H9 (cell line): Measurements from ENCODE around the gene AIG1. TPM values are rescaled to one million over a fixed set of nuclear protein-coding genes. Genes with fewer than 3 reads are reported as not detected.

Experiments
- DNase-seq: peaks from one replicate; pipeline ENCODE4 v3.0.0-alpha.2; 2017
- H2AFZ ChIP-seq: one replicate; pipeline ENCODE4 v1.6.1; 2013; ENCODE audit warnings: mild to moderate bottlenecking, low read length, control low read depth, moderate library complexity
- H2AK5ac ChIP-seq: 2 replicates; pipeline ENCODE4 v1.6.1; 2013; ENCODE audit warnings: low read length, control low read depth, mixed read lengths; ENCODE audit not compliant: insufficient read length
- H2BK120ac ChIP-seq: one replicate; pipeline ENCODE4 v1.6.1; 2013; ENCODE audit warnings: low read depth, mild to moderate bottlenecking, low read length, control low read depth, inconsistent platforms; ENCODE audit not compliant: poor library complexity, severe bottlenecking
- H2BK12ac ChIP-seq: 2 replicates; pipeline ENCODE4 v1.6.1; 2013; ENCODE audit warnings: low read length, control low read depth, mixed read lengths, low read depth; ENCODE audit not compliant: insufficient read length
- H2BK15ac ChIP-seq: 2 replicates; pipeline ENCODE4 v1.6.1; 2013; ENCODE audit warnings: low read depth, low read length, control low read depth
- H2BK20ac ChIP-seq: one replicate; pipeline ENCODE4 v1.6.1; 2013; ENCODE audit warnings: low read depth, mild to moderate bottlenecking, low read length, control low read depth, inconsistent platforms; ENCODE audit not compliant: poor library complexity, severe bottlenecking
- H2BK5ac ChIP-seq: 2 replicates; pipeline ENCODE4 v1.6.1; 2013; ENCODE audit warnings: low read length, control low read depth, mixed read lengths; ENCODE audit not compliant: insufficient read length
- H3K14ac ChIP-seq: 2 replicates; pipeline ENCODE4 v1.6.1; 2013; ENCODE audit warnings: low read length, control low read depth; ENCODE audit not compliant: insufficient read depth
- H3K18ac ChIP-seq: 2 replicates; pipeline ENCODE4 v1.6.1; 2013; ENCODE audit warnings: low read depth, mild to moderate bottlenecking, mixed read lengths, low read length, control low read depth; ENCODE audit not compliant: insufficient read length
- H3K23ac ChIP-seq: 2 replicates; pipeline ENCODE4 v1.6.1; 2013; ENCODE audit warnings: low read length, control low read depth, mixed read lengths, low read depth; ENCODE audit not compliant: insufficient read length
- H3K23me2 ChIP-seq: 2 replicates; pipeline ENCODE4 v1.6.1; 2013; ENCODE audit warnings: low read depth, mild to moderate bottlenecking, mixed read lengths, low read length, control low read depth; ENCODE audit not compliant: insufficient read length, poor library complexity, severe bottlenecking
- H3K27ac ChIP-seq: 2 replicates; pipeline ENCODE4 v1.5.1; 2013; ENCODE audit warnings: low read length, control low read depth, mixed read lengths, low read depth; ENCODE audit not compliant: insufficient read length
- H3K27me3 ChIP-seq: 2 replicates; pipeline ENCODE4 v1.6.1; 2013; ENCODE audit warnings: low read length, control low read depth, inconsistent platforms; ENCODE audit not compliant: insufficient read depth
- H3K4ac ChIP-seq: 2 replicates; pipeline ENCODE4 v1.6.1; 2013; ENCODE audit warnings: low read depth, mild to moderate bottlenecking, control low read depth, inconsistent platforms, low read length, moderate library complexity
- H3K4me1 ChIP-seq: 2 replicates; pipeline ENCODE4 v1.6.1; 2013; ENCODE audit warnings: low read length, control low read depth, inconsistent platforms; ENCODE audit not compliant: insufficient read depth
- H3K4me2 ChIP-seq: 2 replicates; pipeline ENCODE4 v1.6.1; 2013; ENCODE audit warnings: low read length, control low read depth, mixed read lengths; ENCODE audit not compliant: insufficient read length, insufficient read depth
- H3K56ac ChIP-seq: 2 replicates; pipeline ENCODE4 v1.6.1; 2013; ENCODE audit warnings: low read depth, mild to moderate bottlenecking, mixed read lengths, low read length, control low read depth; ENCODE audit not compliant: insufficient read length
- H3K79me1 ChIP-seq: 2 replicates; pipeline ENCODE4 v1.6.1; 2013; ENCODE audit warnings: low read depth, mild to moderate bottlenecking, moderate library complexity, low read length, control low read depth, inconsistent platforms; ENCODE audit not compliant: insufficient read depth, poor library complexity, severe bottlenecking
- H3K79me2 ChIP-seq: 2 replicates; pipeline ENCODE4 v1.6.1; 2013; ENCODE audit warnings: low read length, control low read depth, inconsistent platforms; ENCODE audit not compliant: insufficient read depth
- H3K9ac ChIP-seq: 2 replicates; pipeline ENCODE4 v1.6.1; 2013; ENCODE audit warnings: low read length, control low read depth, mixed read lengths; ENCODE audit not compliant: insufficient read length; ENCODE audit errors: extremely low read depth
- H3K9me3 ChIP-seq: one replicate; pipeline ENCODE4 v1.6.1; 2013; ENCODE audit warnings: low read depth, low read length, inconsistent platforms; ENCODE audit not compliant: control insufficient read depth
- H3T11ph ChIP-seq: one replicate; pipeline ENCODE4 v1.6.1; 2013; ENCODE audit warnings: mild to moderate bottlenecking, low read length, control low read depth, inconsistent platforms
- H4K20me1 ChIP-seq: one replicate; pipeline ENCODE4 v1.6.1; 2013; ENCODE audit not compliant: control insufficient read depth, insufficient read length, insufficient read depth
- H4K5ac ChIP-seq: 2 replicates; pipeline ENCODE4 v1.6.1; 2013; ENCODE audit warnings: low read depth, mild to moderate bottlenecking, mixed read lengths, low read length, control low read depth; ENCODE audit not compliant: insufficient read length
- H4K8ac ChIP-seq: replicated peaks from 2 replicates; pipeline ENCODE4 v1.6.1; 2013; ENCODE audit warnings: low read length, control low read depth, mixed read lengths, low read depth; ENCODE audit not compliant: insufficient read length
- H4K91ac ChIP-seq: 2 replicates; pipeline ENCODE4 v1.6.1; 2013; ENCODE audit warnings: low read depth, mild to moderate bottlenecking, moderate library complexity, mixed read lengths, low read length, control low read depth; ENCODE audit not compliant: insufficient read length
- H3K27ac Mint-ChIP-seq, 3 experiments: 2 replicates in 2 of 3; 3 replicates in 1 of 3; pipeline ENCODE4 v1.8.0; 2020 to 2021; ENCODE audit warnings: mixed read lengths in 3 of 3, mild to moderate bottlenecking in 1 of 3, moderate library complexity in 1 of 3
- H3K27me3 Mint-ChIP-seq: 2 replicates; pipeline ENCODE4 v1.8.0; 2021; ENCODE audit warnings: low read depth, mild to moderate bottlenecking, moderate library complexity, mixed read lengths
- H3K36me3 Mint-ChIP-seq, 3 experiments: 2 replicates in 2 of 3; 3 replicates in 1 of 3; pipeline ENCODE4 v1.8.0; 2020 to 2021; ENCODE audit warnings: low read depth in 3 of 3, mixed read lengths in 3 of 3; ENCODE audit not compliant: insufficient read depth in 1 of 3
- H3K4me1 Mint-ChIP-seq, 2 experiments: 2 replicates each; pipeline ENCODE4 v1.8.0; 2020; ENCODE audit warnings: mixed read lengths in 2 of 2
- H3K4me3 Mint-ChIP-seq, 2 experiments: 2 replicates in 1 of 2; 3 replicates in 1 of 2; pipeline ENCODE4 v1.8.0; 2020 to 2021; ENCODE audit warnings: mild to moderate bottlenecking in 2 of 2, mixed read lengths in 2 of 2, moderate library complexity in 1 of 2
- H3K9me3 Mint-ChIP-seq, 2 experiments: 2 replicates in 1 of 2; 3 replicates in 1 of 2; pipeline ENCODE4 v1.8.0; 2020; ENCODE audit warnings: mild to moderate bottlenecking in 2 of 2, mixed read lengths in 2 of 2, moderate library complexity in 1 of 2
- WGBS: extraction: QIAGEN DNeasy Blood & Tissue Kit; methylation state at CpG from one replicate; pipeline ENCODE4 v1.1.7; 2013; ENCODE audit warnings: missing lambda C conversion rate, low lambda C conversion rate, mixed read lengths; ENCODE audit not compliant: insufficient read length; ENCODE audit errors: extremely low coverage; 5-methylcytosine and 5-hydroxymethylcytosine counted together
- total RNA-seq: library from RNA; stranded (reverse); gene quantifications from 2 replicates; pipeline ENCODE4 v1.2.1, GENCODE V29; 2021
- TF ChIP-seq, protein P1 (sequence below): fragments of 200-600 bp; sonication (generic); conservative IDR thresholded peaks from 3 replicates; pipeline ENCODE4 v1.8.0; 2021; ENCODE audit warnings: antibody characterized with exemption, mild to moderate bottlenecking

Gene AIG1
- total RNA-seq, 1 experiment from 2014 or later: 44.6 TPM

GRCh38 chr6:143174951-143175350, 114.3 kb downstream of the AIG1 start:
- H3K79me2 ChIP-seq: no peaks in the 10 kb centered on the region; the same call in 1 of the 2 replicates
- no peak overlapping the region for H4K91ac ChIP-seq
- H3T11ph ChIP-seq: no peak overlapping the region
- H2BK15ac ChIP-seq: no peak overlapping the region
- no peak overlapping the region for H2AFZ ChIP-seq
- no CpG with 5 or more reads among the region's 1 CpG for WGBS
- H3K27ac Mint-ChIP-seq: no peak overlapping the region
- no peaks in the 10 kb centered on the region for H3K9me3 ChIP-seq
- H3K23ac ChIP-seq: no peak overlapping the region
- peaks cover 15 to 18% of the 10 kb centered on the region in 2 experiments for H3K9me3 Mint-ChIP-seq
- H4K8ac ChIP-seq: no peak overlapping the region
- no peak overlapping the region for H2BK120ac ChIP-seq
- H4K5ac ChIP-seq: no peak overlapping the region
- TF ChIP-seq, protein P1, sequence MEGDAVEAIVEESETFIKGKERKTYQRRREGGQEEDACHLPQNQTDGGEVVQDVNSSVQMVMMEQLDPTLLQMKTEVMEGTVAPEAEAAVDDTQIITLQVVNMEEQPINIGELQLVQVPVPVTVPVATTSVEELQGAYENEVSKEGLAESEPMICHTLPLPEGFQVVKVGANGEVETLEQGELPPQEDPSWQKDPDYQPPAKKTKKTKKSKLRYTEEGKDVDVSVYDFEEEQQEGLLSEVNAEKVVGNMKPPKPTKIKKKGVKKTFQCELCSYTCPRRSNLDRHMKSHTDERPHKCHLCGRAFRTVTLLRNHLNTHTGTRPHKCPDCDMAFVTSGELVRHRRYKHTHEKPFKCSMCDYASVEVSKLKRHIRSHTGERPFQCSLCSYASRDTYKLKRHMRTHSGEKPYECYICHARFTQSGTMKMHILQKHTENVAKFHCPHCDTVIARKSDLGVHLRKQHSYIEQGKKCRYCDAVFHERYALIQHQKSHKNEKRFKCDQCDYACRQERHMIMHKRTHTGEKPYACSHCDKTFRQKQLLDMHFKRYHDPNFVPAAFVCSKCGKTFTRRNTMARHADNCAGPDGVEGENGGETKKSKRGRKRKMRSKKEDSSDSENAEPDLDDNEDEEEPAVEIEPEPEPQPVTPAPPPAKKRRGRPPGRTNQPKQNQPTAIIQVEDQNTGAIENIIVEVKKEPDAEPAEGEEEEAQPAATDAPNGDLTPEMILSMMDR: no peak
- no peak overlapping the region for H3K4me3 Mint-ChIP-seq
- H2BK12ac ChIP-seq: no peak overlapping the region
- DNase-seq: no peak
- no peak overlapping the region for H2BK20ac ChIP-seq
- H2BK5ac ChIP-seq: no peak overlapping the region
- no peaks in the 10 kb centered on the region; the same call in 1 of the 2 replicates for H3K4me1 ChIP-seq
- H3K23me2 ChIP-seq: no peaks in the 10 kb centered on the region
- H3K79me1 ChIP-seq: no peaks in the 10 kb centered on the region
- H3K27me3 ChIP-seq: no peaks in the 10 kb centered on the region
- no peak overlapping the region for H3K4me2 ChIP-seq
- H4K20me1 ChIP-seq: no peaks in the 10 kb centered on the region
- H3K4me1 Mint-ChIP-seq: peaks cover 3 to 12% of the 10 kb centered on the region in 2 experiments; a peak in 3 of 4 replicates
- H3K4ac ChIP-seq: no peak overlapping the region
- H2AK5ac ChIP-seq: no peak overlapping the region
- no peak overlapping the region for H3K9ac ChIP-seq
- no peak overlapping the region for H3K18ac ChIP-seq
- H3K56ac ChIP-seq: no peak overlapping the region
- no peak overlapping the region for H3K27ac ChIP-seq
- peaks cover 23 to 65% (median 52%) of the 10 kb centered on the region in 3 experiments for H3K36me3 Mint-ChIP-seq
- no peaks in the 10 kb centered on the region for H3K27me3 Mint-ChIP-seq
- no peak overlapping the region for H3K14ac ChIP-seq
